Inferior parietal cortex (tissue), 1 donor: ENCODE data around the gene ZFAND2A.
A peak's percentile ranks its signal among the peaks of the same experiment; 100 is the strongest.
"Not testable (repeated sequence)": the region's sequence is repeated elsewhere in the genome, so short reads cannot be mapped to it uniquely, and the experiment has no call there.

ENCODE experiments used
- DNase-seq: peaks from one replicate; pipeline ENCODE4 v3.0.0-alpha.2; 2016; ENCODE audit errors: extremely low spot score

Gene ZFAND2A

DNA sequence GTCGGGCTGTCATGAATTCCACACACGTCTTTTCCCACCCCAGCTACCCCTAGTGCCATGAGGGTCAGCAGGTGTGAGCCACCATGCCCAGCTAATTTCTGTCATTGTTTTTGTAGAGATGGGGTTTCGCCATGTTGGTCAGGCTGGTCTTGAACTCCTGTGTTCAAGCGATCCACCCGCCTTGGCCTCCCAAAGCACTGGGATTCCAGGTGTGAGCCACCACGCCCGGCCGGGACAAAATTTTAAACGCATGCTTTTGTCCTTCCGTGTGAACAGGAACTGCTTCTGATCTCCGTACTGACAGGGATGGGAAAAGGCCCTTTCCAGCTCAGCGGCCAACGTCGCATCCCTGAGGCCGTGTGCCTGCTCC, 15.6 kb upstream of the ZFAND2A start:
- no peak for DNase-seq

DNA sequence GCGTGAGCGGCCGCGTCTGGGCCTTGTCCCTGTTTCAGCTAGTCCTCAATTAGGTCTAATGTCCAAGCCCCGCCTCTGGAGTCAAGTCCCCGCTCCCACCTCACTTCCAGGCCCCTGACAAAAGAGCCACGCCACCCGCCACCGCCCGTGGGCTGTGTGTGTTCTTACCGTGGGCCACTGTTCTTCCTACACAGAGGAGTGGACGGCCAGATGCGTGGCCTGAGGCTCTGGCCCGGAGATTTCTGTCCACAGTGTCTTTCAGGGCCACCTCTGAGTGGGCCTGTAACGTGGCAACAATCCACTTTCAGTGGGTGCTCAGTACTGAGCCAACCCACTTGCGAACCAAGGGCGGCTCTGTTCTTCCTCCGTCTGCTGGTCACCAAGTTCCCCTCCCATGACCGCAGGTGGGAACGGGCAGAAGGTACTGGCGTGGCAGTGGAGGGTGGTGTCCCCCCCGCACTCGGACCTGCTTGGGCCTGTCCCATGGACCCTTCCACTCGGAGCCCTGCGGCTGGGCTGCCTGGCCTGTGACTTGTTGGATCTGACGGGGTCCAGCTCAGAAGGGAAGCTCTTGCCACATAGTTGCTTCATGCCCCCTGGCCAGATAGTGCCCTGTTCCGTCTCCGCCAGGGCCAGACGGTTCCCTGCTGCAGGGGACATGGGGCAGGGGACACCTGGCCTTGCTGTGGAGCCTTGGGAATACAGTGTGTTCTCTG, 15.0 kb upstream of the ZFAND2A start:
- no peak for DNase-seq

DNA sequence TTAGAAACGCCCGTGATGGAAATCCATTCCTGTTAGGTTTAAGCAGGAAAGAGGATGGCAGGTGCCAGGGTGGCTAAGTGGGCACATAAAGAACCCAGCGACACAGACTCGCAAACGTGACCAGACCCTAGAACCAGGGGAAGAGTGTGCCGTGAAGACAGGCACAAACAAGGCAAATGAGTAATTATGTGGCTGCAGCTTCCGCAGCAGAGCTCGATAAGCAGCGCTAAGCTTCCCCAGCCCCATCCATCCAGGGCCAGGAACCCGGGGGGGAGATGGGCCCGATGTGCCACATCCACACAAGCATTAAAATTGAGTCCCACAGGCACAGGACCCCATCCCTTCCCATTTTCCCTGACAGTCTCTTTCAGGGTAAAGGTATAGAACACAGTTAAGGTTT, 14.0 kb upstream of the ZFAND2A start:
- DNase-seq, result no peak

DNA sequence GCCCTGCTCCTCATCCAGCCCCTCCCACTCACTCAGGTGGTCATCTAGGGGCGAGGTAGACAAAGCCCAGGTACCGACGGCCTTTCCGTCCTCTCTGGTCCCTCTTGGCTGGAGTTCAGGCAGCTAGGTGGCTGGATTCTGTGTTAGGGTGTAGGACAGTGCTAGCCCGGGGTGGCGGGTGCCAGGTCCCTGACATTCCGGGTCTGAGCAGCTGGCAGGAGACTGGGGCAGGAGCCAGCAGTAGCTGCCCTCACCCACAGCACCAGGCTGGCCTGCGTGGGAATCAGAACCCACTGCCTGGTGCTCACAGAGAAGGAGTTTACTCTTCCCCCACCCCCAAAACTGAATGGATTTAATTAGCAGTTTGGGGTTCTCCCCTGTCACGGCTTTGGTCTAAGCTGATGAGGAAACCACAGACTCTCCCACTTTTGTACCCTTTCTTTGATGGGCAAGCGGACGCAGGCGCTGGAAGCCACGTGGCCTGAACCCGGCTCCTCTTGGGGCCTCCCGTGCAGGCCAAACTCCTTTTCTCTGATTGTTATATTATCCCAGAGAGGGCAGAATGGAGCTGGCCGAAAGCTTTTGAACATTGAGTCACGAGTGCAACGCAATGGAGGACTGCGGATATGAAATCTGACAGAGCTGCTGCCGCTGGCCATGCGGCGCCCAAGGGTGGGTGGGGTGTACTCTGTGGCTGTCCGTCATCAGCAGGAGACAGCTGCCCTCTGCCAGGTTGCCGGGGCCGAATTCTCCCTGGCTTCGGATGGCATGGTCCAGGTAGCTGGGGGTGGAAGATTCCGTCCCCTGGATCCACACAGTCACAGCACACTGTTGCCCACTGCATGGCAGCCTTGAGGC, 12.9 kb upstream of the ZFAND2A start:
- DNase-seq, result no peak

DNA sequence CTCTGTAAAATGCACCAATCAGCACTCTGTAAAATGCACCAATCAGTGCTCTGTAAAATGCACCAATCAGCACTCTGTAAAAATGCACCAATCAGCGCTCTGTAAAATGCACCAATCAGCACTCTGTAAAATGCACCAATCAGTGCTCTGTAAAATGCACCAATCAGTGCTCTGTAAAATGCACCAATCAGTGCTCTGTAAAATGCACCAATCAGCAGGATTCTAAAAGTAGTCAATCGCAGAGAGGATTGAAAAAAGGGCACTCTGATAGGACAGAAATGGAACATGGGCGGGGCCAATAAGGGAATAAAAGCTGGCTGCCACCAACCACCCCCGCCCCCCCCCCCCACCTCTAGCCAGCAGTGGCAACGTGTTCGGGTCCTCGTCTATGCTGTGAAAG, 11.5 kb upstream of the ZFAND2A start:
- DNase-seq, result not testable (repeated sequence)

DNA sequence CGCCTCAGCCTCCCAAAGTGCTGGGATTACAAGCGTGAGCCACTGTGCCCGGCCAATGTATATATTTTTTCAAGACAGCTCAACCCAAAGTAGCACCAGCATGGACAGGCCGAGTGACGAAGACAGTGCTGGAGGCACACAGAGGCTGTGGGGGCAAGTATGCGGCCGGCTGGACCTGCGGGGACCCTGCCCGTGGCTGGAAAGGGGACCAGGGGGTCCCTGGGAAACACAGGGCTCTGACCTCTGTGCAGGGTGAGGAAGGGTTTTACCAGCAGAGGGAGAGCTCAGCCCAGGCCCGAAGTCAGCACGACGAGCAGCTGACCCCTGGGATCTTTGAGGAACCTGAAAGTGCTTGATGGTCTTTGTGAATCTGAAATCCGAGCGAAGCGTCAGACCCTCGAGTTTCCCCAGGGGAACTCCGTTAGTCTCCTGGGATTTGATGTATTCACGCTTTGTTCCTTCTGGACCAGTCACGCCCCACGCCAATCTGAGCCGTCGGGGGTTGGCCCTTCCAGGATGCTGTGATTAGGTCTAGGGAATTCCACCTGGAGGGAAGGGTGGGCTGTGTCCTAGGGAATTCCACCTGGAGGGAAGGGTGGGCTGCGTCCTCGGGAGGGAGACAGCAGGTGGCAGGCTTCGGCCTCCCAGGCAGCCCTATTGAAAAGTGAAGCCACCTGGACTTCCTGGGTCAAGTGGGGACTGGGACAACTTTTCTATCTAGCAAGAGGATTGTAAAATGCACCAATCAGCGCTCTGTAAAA, 10.9 kb upstream of the ZFAND2A start:
- DNase-seq, result no peak

DNA sequence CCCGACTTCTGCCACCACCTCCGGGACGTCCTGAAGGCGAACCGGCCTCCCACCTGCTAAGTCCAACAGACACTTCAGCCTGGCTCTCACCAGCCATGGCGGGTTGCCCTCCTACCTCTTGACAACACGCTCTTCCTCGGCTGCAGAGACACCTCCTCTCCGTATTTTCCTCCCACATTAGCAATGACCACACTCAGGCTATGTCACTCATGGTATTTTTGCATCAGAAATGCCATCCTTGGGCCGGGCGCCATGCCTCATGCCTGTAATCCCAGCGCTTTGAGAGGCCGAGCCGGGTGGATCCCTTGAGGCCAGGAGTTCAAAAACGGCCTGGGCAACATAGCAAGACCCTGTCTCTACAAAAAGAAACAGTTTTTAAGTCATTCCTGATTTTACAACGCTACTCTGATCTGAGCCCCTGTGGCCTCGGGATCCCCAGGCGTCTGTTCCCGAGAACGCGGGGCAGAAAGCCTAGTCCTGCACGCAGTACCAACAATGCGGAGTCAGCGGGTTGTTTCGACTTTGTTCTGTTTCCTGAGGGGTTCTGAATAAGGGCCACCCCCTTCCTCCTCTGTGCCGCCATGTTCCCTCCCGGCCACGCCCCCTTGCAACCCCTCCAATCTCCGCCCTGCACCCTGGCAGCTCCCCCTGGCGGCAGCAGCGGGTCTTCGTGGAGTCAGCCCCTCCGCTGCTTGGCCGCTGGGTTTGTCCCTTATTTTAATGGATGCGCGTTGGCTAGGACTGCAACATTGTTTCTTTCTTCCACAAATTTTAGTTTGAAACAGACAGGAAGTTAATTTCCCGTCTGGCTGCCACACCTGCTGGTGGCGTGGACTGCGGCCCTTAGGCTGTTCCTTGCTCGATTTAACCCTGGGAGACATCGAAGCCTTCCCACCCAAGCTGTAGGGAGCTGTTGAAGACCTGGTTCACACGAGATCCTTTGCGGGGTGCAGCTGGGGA, 9.7 kb upstream of the ZFAND2A start:
- DNase-seq, result peak; percentile 53

DNA sequence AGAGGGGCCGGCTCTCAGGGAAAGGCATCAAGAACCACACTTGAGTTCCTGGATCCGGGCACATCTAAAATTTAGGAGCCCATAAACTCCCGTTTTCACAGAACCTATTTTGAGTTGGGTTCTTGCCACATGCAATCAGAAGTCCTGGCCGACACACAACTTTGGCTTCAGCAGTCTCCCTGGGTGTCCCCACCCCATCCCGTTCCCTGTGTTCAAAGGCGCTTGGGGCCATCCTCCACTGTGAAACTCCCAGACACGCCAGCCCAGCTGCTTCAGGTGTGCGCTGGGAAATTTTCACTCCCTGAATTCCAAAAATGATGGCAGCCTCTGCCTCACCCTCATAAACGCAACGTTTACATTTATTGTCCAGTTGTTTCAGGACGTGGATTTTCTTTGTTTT, 8.4 kb upstream of the ZFAND2A start:
- no peak for DNase-seq

DNA sequence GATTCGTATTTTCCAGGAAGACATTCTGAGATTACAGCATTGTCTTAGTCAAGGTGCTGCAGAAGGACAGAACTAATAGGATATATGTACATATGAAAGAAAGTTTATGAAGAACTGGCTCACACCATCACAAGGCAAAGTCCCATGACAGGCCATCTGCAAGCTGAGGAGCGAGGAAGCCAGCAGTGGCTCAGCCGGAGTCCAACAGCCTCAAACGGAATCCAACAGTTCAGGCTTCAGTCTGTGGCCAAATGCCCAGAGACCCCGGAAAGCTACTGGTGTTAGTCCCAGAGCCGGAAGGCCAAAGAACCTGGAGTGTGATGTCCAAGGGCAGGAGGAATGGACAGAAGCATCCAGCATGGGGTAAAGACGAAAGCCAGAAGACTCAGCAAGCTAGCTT, 4.4 kb upstream of the ZFAND2A start:
- DNase-seq, result no peak

DNA sequence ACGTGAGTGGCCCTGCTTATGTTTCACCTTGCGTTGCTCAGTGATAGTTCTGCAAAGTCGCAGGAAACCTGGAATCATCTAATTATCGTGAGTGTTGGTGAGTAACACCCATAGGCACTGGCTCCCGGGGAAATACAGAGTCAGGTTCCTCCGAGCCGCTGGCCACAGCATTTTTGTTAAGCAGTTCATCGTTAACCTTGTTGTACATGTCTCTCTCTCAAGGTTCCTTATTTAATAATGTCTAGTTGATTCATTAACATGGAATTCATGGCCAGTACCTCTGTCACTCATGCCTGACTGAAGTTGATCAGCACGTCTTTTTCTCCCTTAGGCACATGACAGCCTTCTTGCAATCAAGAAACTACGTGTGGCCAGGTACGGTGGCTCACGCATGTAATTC, 3.1 kb upstream of the ZFAND2A start:
- no peak for DNase-seq

DNA sequence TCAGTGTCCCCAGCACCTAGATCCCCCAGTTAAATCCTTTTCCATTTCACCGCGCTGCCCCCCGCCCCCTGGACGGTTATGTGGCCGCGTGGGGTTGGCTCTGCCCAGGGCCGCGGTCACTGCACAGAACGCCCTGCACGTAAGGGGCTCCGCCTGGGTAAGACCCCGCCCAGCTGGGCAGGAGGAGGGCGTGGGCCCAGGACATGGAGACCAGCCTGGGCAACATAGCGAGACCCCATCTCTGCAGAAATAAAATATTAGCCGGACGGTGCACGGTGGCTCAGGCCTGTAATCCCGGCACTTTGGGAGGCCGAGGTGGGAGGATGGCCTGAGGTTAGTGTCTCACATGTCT, 650 bp upstream of the ZFAND2A start:
- DNase-seq, result no peak

DNA sequence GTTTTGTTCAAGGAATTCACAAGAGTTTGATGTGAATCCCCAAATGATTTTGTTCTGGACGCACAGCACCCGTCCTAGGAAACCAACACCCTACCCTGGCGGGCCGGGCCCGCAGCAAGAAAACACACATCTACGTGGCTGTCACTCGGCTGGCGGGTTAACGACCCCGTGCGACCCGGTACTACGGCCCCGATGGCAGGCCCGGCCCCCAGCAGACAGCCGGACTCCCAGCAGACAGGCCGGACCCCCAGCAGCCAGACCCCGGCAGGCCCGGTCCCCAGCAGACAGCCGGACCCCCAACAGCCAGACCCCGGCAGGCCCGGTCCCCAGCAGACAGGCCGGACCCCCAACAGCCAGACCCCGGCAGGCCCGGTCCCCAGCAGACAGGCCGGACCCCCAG, 765 bp downstream of the ZFAND2A start:
- DNase-seq, result not testable (repeated sequence)

DNA sequence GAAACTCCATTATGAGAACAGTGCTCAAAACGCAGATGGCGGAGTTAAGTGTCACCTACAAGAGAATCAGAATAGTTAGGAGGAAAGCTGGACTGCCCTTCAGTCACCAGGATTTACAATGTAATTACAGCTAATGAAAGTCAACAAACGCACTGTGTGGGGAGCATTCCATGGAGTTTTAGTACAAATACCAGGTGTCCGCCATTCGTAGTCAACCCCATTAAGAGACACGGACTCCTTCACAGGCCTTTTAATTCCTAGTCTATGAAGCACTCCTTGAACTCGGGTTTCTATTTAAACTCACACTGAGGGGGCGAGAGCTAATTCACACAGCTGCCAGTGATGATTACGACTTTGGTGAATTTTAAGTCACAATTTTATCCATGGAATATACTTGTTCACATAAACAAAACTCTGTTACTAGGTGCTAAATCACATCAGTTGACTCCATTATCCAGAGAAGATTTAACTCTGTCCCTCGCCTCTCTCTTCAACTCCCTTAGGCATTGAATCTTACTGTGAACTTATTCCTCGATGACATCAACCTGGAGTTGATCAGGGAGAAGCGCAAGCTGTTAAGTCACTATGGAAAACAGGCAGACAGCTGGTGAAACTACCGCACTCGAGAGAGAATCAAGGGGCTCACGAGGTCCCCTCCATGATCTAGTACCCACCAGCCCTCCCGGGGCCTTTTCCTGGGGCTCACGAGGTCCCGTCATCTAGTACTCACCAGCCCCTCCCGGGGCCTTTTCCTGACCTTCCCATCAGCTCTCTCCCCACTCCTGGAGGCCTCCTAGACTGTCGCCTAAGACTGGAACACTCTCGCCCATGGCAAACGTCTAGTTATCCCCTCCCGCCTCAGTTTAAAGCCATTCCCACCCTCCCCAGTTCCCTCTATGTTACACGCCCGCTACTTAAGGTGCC, 1.5 kb downstream of the ZFAND2A start:
- no peak for DNase-seq

DNA sequence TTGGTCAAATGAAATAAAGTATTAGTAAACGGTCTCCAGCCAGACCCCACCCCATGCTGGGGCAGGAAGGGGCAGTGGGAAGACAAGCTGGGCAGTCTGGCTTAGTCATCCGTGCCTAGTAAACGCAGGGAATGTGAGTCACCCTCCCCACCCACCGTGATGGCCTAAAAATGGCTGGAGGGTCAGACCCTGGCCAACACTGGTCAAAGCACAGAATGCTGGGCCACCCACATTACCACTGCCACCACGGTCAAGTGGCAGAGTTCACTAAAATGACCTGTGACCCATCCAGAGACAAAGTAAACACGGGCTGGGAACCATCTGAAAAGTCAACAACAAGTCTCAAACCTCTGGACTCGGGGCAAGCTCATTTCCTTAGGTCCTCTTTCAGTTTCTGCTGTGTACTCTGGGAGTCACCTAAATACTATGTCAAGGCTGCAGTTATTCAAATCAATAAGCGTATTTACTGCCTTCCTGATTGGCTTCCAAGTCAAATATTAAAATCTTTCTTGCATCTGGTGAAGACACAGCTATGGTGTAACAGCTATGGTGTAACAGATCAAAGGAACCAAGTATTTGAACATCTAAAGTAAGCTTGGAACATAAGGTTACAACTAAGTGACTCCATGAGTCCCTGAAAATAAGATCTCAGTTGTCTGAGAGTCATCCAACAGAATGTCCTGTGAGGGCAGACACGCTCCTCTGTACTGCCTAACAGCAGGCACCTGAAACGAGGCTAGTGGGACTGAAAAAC, 3.0 kb downstream of the ZFAND2A start:
- no peak for DNase-seq

DNA sequence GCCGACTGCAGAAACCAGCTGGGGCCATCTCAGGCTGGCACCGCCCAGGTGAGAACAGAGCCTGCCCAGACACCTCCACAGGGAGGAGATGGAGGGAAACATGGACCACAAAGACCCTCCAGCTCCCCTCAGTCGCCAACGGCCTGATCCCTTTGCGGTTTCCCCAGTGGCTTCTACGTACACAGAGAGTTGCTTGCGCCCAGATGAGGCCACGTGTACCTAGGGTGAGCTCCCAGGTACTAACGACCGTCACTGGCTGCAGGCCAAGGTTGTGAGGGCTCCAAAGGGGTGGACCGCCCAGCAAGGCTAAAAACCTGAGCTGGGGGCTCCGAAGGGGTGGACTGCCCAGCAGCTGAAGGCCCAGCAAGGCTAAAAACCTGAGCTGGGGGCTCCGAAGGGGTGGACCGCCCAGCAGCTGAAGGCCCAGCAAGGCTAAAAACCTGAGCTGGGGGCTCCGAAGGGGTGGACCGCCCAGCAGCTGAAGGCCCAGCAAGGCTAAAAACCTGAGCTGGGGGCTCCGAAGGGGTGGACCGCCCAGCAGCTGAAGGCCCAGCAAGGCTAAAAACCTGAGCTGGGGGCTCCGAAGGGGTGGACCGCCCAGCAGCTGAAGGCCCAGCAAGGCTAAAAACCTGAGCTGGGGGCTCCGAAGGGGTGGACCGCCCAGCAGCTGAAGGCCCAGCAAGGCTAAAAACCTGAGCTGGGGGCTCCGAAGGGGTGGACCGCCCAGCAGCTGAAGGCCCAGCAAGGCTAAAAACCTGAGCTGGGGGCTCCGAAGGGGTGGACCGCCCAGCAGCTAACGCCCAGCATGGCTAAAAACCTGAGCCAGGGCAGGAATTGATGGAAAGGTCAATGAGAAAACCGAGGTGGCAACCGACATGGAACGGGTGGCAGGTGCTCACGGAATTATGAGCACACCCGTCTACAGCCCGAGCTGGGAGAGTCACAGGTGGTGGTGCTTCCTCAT, 3.9 kb downstream of the ZFAND2A start:
- DNase-seq, result not testable (repeated sequence)

DNA sequence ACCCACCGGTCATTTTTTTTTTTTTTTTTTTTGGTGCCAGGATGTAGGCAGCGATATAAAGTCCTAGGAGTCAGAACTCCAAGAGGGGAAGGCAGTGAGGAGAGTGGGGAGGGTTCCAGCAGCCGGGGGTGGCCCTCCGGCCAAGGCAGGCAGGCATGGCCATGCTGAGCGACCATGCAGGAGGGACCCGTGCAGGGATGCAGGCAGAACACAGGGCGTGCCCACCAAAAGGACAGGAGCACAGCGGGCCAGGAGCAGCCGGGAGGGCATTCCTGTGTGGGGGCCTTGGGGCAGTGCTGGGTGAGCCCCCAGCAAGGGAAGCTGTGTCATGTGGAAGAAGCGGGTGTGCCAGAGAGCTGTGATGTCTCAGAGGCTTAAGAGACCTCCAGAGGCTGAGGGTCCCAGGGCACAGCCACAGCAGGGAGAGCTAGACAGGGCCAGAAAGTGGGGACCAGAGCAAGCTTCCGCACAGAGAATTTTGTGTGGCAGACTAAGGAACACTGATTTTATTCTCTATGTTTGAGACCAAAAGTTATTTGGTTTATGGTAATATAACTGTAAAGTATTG, 5.7 kb downstream of the ZFAND2A start:
- no peak for DNase-seq

DNA sequence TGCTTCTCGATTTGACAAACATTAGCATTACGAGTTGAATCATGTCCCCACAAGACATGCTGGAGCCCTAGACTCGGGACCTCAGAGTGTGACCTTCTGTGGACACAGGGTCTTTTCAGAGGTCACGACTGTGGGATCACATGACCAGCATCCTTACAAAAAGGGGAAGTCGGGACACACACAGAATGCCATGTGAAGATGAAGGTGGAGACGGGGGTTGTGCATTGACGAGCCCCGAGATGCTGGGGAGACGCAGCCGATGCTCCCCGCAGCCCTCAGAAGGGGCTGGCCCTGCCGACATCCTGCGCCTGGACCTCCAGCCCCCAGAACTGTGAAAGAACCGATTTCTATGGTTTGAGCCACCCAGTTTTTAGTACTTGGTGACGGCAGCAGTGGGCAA, 7.5 kb downstream of the ZFAND2A start:
- no peak for DNase-seq
